GM13977 (cell line): Measurements from ENCODE around the gene PCNX2.

Source experiments
- DNase-seq: peaks from one replicate; pipeline ENCODE4 v3.0.0; 2012; ENCODE audit warnings: low spot score
- in situ Hi-C: fragments of 300-500 bp; cut with MboI; formaldehyde crosslinking; loops from one replicate; pipeline ENCODE4 v1.12.0; 2022; ENCODE audit warnings: low sequenced_read_pairs, low pct_unique_long_range_greater_than_20kb, mixed read lengths, inconsistent platforms; ENCODE audit not compliant: unreplicated experiment
- TF ChIP-seq, protein P1 (sequence below): IDR thresholded peaks from 2 replicates; pipeline ENCODE4 v1.5.1; 2012; ENCODE audit warnings: mild to moderate bottlenecking, control low read depth; ENCODE audit not compliant: insufficient read depth; ENCODE audit errors: extremely low read depth, missing control alignments

Gene PCNX2

GRCh38 chr1:232969799-232970198 is 325.7 kb downstream of the PCNX2 start:
- DNase-seq: no peak
- in situ Hi-C loops: no loop called here
- TF ChIP-seq, protein P1, sequence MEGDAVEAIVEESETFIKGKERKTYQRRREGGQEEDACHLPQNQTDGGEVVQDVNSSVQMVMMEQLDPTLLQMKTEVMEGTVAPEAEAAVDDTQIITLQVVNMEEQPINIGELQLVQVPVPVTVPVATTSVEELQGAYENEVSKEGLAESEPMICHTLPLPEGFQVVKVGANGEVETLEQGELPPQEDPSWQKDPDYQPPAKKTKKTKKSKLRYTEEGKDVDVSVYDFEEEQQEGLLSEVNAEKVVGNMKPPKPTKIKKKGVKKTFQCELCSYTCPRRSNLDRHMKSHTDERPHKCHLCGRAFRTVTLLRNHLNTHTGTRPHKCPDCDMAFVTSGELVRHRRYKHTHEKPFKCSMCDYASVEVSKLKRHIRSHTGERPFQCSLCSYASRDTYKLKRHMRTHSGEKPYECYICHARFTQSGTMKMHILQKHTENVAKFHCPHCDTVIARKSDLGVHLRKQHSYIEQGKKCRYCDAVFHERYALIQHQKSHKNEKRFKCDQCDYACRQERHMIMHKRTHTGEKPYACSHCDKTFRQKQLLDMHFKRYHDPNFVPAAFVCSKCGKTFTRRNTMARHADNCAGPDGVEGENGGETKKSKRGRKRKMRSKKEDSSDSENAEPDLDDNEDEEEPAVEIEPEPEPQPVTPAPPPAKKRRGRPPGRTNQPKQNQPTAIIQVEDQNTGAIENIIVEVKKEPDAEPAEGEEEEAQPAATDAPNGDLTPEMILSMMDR: no peak

DNA sequence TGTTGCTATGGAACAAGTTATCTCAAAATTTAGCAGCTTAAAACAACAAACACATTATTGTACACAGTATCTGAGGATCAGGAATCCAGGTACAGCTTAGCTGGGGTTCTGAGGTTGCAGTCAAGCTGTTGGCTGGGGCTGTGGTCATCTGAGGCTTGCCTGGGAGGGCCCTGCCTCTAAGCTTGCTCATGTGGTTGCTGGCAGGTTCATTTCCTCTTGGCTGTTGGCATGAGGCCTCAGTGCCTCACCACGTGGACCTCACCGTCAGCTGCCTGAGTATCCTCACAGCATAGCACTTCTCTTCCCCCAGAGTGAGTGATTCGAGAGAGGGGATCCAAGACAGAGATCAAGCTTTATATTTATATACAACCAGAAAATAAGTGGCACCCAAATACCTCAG is 326.6 kb downstream of the PCNX2 start:
- DNase-seq: no peak
- TF ChIP-seq, protein P1: no peak
- in situ Hi-C loops: no loop called here

GRCh38 chr1:232968391-232968790 is 327.1 kb downstream of the PCNX2 start:
- TF ChIP-seq, protein P1: no peak
- in situ Hi-C loops: no loop called here
- no peak for DNase-seq

DNA sequence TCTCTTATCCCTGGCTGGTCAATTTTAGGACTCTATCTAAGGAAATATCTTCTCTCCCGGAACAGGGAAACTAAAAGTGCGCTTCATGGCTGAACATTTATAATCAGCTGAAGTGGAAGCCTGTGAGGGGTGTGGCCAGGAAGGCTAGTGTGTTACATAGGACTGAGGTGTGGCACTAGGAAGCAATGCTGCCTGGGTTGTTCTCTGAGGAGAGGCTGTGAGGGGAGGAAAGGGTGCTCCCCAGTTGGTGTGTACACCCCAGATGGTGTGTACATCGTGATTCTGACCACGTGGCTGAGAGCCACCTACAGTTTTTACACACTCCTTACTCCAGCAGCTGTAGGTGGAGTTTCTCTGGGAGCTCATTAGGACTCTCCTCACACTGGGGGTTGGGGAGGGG is 328.9 kb downstream of the PCNX2 start:
- TF ChIP-seq, protein P1: no peak
- DNase-seq: no peak
- in situ Hi-C loops: no loop called here

DNA sequence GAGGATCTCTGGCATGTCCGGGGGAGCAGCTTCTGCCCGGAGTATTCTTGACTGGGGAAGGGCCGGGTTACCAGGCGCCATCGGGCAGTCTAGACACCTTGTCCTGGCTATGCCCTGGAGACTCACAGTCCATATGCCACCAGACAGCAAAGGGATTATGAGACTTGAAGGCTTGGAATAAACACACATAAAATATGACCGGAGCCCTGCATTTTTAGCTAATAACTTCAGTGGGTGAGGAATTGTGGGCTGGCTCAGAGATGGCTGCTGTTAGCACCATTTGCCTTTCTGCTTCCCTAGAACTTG is 329.7 kb downstream of the PCNX2 start:
- DNase-seq: no peak
- TF ChIP-seq, protein P1: no peak
- in situ Hi-C loops: no loop called here

- no peak for DNase-seq
- in situ Hi-C loops: no loop called here
- TF ChIP-seq, protein P1: no peak
Observed at GRCh38 chr1:232965124-232965911, 330.2 kb downstream of the PCNX2 start.

- TF ChIP-seq, protein P1: no peak
- no peak for DNase-seq
- in situ Hi-C loops: no loop called here
Observed at GRCh38 chr1:232964601-232965000, 330.9 kb downstream of the PCNX2 start.
